ENCODE results near the gene ITPRID1. TPM values are rescaled to one million over a fixed set of nuclear protein-coding genes. Genes with fewer than 3 reads are reported as not detected.
"Not testable (repeated sequence)": the region's sequence is repeated elsewhere in the genome, so short reads cannot be mapped to it uniquely, and the experiment has no call there.

Gene ITPRID1
- total RNA-seq, 1 experiment from 2014 or later: not detected

- no peak for TF ChIP-seq ZFX (IDR thresholded peaks at IDR 0.05)
- TF ChIP-seq REST (IDR thresholded peaks at IDR 0.05; ENCODE audit: low read depth): no peak
Measured at GRCh38 chr7:31466036-31466435, 47.9 kb upstream of the ITPRID1 start (continued).

- H3K4me2 ChIP-seq (ENCODE audit: low read length); H3K9ac ChIP-seq (ENCODE audit: low read length); H3K9me3 ChIP-seq (ENCODE audit: control insufficient read depth in 1 of 2, insufficient read depth in 1 of 2, low read depth in 1 of 2, low read length in 2 of 2); CTCF ChIA-PET; intact Hi-C loops (cut with micrococcal nuclease); H4K20me1 ChIP-seq (ENCODE audit: insufficient read depth); ATAC-seq; H3K79me2 ChIP-seq (ENCODE audit: insufficient read depth, low read length); DNase-seq (ENCODE audit: low read depth, low spot score); RAD21 ChIA-PET (ENCODE audit: low non-redundant PET in 1 of 2, low total read pairs in 2 of 2, uncharacterized antibody in 2 of 2, unreplicated experiment in 2 of 2); H3K4me3 ChIP-seq (replicated peaks in 1 of 2; ENCODE audit: low read depth in 1 of 2, low read length in 2 of 2); H3K27ac ChIP-seq (ENCODE audit: low read depth, low read length); H3K36me3 ChIP-seq (ENCODE audit: control insufficient read depth in 1 of 2, insufficient read depth in 2 of 2, low read length in 2 of 2); BruUV-seq (replicated peaks); H3K4me1 ChIP-seq (ENCODE audit: control insufficient read depth in 1 of 2, insufficient read depth in 2 of 2, low read length in 2 of 2); H3K9me2 ChIP-seq (ENCODE audit: insufficient read depth); POLR2A ChIA-PET; H2AFZ ChIP-seq (ENCODE audit: low read depth, low read length, poor library complexity, severe bottlenecking): not testable (repeated sequence)
- H3K27me3 ChIP-seq (ENCODE audit: insufficient read depth, low read length): peaks cover 26% of the 10 kb centered on the region
Measured at GRCh38 chr7:31470883-31471282, 43.0 kb upstream of the ITPRID1 start.

GRCh38 chr7:31475368-31475767 is 38.5 kb upstream of the ITPRID1 start:
- Histone ChIP-seq H3K27ac (ENCODE audit: low read depth, low read length) (no peak overlapping the region), H3K9me3 (ENCODE audit: control insufficient read depth in 1 of 2, insufficient read depth in 1 of 2, low read depth in 1 of 2, low read length in 2 of 2) (no peaks in the 10 kb centered on the region), H3K4me2 (ENCODE audit: low read length) (no peak overlapping the region), H3K4me3 (replicated peaks in 1 of 2; ENCODE audit: low read depth in 1 of 2, low read length in 2 of 2) (no peak overlapping the region), H3K36me3 (ENCODE audit: control insufficient read depth in 1 of 2, insufficient read depth in 2 of 2, low read length in 2 of 2) (no peaks in the 10 kb centered on the region), H3K27me3 (ENCODE audit: insufficient read depth, low read length) (peaks cover 21% of the 10 kb centered on the region), H3K9ac (ENCODE audit: low read length) (no peak overlapping the region), H3K9me2 (ENCODE audit: insufficient read depth) (no peaks in the 10 kb centered on the region), H3K4me1 (ENCODE audit: control insufficient read depth in 1 of 2, insufficient read depth in 2 of 2, low read length in 2 of 2) (no peaks in the 10 kb centered on the region), H3K79me2 (ENCODE audit: insufficient read depth, low read length) (no peaks in the 10 kb centered on the region), H4K20me1 (ENCODE audit: insufficient read depth) (no peaks in the 10 kb centered on the region), H2AFZ (ENCODE audit: low read depth, low read length, poor library complexity, severe bottlenecking) (no peak overlapping the region)
- DNase-seq (ENCODE audit: low read depth, low spot score): no peak
- ChIA-PET RAD21 (ENCODE audit: low non-redundant PET in 1 of 2, low total read pairs in 2 of 2, uncharacterized antibody in 2 of 2, unreplicated experiment in 2 of 2) (no interaction called here), CTCF (interaction anchor here (1.4 kb wide), 1 partner anchor 12 kb away, joined by 3 read pairs; no protein-coding TSS in a partner anchor), POLR2A (no interaction called here)
- intact Hi-C loops (cut with micrococcal nuclease): no loop called here
- no peak for ATAC-seq
- BruUV-seq (replicated peaks): no TSS peak
- no peak for TF ChIP-seq EZH2 (IDR thresholded peaks at IDR 0.05)
- no peak for TF ChIP-seq EZH2phosphoT487 (IDR thresholded peaks at IDR 0.05; ENCODE audit: borderline replicate concordance)
- no peak for TF ChIP-seq EGR1 (IDR thresholded peaks at IDR 0.05; ENCODE audit: low read depth)
- no peak for TF ChIP-seq SP1 (IDR thresholded peaks at IDR 0.05; ENCODE audit: low read depth)
- TF ChIP-seq SIN3A (IDR thresholded peaks at IDR 0.05; ENCODE audit: low read depth): no peak
- no peak for TF ChIP-seq POLR2AphosphoS5 (IDR thresholded peaks at IDR 0.05; ENCODE audit: low read depth, low read length)
- no peak for TF ChIP-seq TCF7L2 (IDR thresholded peaks at IDR 0.05; ENCODE audit: borderline replicate concordance, extremely low read depth, insufficient read depth, insufficient read length)
- no peak for TF ChIP-seq CBX3 (IDR thresholded peaks at IDR 0.05; ENCODE audit: low read depth)
- no peak for TF ChIP-seq POLR2A (IDR thresholded peaks at IDR 0.05; ENCODE audit: borderline replicate concordance, extremely low read depth, insufficient read depth, insufficient read length)
- TF ChIP-seq RAD21 (IDR thresholded peaks at IDR 0.05; ENCODE audit: low read depth): no peak
- no peak for TF ChIP-seq SRF (IDR thresholded peaks at IDR 0.05; ENCODE audit: low read depth)
- no peak for TF ChIP-seq CTCF (IDR thresholded peaks at IDR 0.05 in 2 of 3, conservative IDR thresholded peaks at IDR 0.05 in 1 of 3; ENCODE audit: borderline replicate concordance in 1 of 3, insufficient read depth in 1 of 3, low read depth in 2 of 3, low read length in 2 of 3)
- TF ChIP-seq ZFX (IDR thresholded peaks at IDR 0.05): no peak

All from HCT116 (cell line).